Stimulated activated CD8-positive, alpha-beta memory T cell treated with anti-CD3 and anti-CD28 coated beads, Interleukin-12 subunit alpha, Interleukin-12 subunit beta, amount 100 ng/mL, for 24 hours (primary cell): Measurements from ENCODE around the gene PKMYT1.
"Not testable (repeated sequence)": the region's sequence is repeated elsewhere in the genome, so short reads cannot be mapped to it uniquely, and the experiment has no call there.

ENCODE experiments used
- DNase-seq: peaks from one replicate; pipeline ENCODE4 v3.0.0-alpha.2; 2020; ENCODE audit errors: extremely low read depth

PKMYT1 gene

DNA sequence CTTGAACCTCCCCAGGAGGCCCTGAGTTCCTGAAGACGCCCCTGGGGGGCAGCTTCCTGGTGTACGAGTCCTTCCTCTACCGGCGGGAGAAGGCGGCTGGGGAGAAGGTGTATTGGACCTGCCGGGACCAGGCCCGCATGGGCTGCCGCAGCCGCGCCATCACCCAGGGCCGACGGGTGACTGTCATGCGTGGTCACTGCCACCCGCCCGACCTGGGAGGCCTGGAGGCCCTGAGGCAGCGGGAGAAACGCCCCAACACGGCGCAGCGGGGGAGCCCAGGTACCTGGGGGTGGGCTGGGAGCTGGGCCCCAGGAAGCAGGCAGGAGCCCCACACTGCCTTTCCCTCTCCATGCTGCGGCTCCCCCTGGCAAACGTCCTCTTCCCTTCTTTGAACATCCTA lies 46.5 kb downstream of the PKMYT1 start:
- DNase-seq, result no peak

DNA sequence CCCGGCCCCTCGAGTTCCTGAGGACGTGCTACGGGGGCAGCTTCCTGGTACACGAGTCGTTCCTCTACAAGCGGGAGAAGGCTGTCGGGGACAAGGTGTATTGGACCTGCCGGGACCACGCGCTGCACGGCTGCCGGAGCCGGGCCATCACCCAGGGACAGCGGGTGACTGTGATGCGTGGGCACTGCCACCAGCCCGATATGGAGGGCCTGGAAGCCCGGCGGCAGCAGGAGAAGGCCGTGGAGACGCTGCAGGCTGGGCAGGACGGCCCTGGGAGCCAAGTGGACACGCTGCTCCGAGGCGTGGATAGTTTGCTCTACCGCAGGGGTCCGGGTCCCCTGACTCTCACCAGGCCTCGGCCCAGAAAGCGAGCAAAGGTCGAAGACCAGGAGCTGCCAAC lies 47.1 kb downstream of the PKMYT1 start:
- DNase-seq, result no peak

DNA sequence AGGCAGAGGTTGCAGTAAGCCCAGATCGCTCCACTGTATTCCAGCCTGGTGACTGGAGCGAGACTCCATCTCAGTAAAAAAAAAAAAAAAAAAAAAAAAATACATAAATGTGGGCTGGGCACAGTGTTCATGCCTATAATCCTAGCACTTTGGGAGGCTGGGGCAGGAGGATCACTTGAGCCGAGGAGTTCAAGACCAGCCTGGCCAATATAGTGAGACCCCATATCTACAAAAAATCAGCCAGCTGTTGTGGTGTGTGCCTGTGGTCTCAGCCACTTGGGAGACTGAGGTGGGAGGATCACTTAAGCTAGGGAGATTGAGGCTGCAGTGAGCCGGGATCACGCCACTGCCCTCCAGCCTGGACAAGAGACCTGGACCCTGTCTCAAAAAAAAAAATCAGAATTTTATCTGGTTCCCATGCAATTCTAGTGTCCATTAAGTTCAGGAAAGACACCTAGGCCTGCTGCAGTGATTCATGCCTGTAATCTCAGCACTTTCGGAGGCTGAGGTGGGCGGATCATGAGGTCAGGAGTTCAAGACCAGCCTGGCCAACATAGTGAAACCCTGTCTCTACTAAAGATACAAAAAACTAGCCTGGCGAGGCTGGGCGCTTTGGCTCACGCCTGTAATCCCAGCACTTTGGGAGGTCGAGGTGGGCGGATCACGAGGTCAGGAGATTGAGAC lies 48.9 kb downstream of the PKMYT1 start:
- not testable (repeated sequence) for DNase-seq

DNA sequence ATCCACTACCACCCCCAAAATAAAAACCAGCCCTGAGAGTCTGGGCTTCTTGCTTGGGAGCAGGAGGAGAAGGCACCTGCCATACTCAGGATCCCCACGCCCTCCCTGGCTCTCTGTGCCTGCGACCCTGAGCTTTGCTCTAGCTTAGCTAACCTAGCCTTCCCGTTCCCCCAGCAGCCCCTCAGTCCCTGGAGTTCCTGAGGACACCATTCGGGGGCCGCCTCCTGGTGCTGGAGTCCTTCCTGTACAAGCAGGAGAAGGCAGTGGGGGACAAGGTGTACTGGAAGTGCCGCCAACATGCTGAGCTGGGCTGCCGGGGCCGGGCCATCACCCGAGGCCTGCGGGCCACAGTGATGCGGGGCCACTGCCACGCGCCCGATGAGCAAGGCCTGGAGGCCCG lies 50.0 kb downstream of the PKMYT1 start:
- DNase-seq, result no peak

DNA sequence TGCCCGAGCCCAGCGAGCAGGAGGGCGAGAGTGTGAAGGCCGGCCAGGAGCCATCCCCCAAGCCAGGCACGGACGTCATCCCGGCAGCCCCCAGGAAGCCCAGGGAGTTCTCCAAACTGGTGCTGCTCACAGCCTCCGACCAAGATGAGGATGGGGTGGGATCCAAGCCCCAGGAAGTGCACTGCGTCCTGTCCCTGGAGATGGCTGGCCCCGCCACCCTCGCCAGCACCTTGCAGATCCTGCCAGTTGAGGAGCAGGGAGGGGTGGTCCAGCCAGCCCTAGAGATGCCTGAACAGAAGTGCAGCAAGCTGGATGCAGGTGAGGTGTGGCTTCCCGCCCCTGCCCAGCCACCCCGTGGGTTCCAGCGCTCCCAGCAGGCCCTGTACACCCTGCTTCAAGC lies 50.6 kb downstream of the PKMYT1 start:
- no peak for DNase-seq

DNA sequence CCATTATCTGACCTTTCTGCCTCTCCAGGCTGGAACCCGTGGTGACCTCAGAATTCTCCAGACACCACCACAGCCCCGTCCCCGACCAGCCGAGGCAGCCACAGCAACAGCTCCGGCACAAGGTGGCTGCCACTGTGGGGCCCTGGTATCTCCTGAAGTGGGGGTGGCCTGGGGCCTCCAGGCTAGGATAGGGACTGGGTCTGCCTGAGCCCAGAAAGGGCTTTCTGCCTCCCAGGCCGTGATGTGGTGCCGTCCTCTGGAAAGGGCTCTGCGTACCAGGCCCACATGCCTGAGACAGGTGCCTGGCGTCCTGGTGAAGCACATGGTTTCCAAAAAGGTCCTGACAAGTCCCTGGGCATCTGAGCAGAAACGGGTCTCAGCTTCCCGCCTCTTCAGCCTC lies 51.5 kb downstream of the PKMYT1 start:
- no peak for DNase-seq

DNA sequence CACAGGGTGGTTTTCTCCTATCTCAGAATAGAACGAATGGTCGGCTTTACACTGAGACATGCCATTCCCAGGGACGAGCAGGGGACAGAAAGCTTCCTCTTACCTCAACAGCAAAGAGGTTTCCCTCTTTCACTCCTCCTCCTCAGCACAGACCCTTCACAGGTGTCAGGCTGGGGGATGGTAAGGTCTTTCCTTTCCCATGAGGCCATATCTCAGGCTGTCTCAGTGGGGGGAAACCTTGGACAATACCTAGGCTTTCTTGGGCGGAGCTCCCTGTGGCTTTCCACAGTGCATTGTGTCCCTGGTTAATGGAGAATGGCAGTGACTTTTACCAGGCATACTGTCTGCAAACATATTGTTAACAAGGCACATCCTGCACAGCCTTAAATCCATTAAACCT lies 52.1 kb downstream of the PKMYT1 start:
- DNase-seq, result not testable (repeated sequence)

DNA sequence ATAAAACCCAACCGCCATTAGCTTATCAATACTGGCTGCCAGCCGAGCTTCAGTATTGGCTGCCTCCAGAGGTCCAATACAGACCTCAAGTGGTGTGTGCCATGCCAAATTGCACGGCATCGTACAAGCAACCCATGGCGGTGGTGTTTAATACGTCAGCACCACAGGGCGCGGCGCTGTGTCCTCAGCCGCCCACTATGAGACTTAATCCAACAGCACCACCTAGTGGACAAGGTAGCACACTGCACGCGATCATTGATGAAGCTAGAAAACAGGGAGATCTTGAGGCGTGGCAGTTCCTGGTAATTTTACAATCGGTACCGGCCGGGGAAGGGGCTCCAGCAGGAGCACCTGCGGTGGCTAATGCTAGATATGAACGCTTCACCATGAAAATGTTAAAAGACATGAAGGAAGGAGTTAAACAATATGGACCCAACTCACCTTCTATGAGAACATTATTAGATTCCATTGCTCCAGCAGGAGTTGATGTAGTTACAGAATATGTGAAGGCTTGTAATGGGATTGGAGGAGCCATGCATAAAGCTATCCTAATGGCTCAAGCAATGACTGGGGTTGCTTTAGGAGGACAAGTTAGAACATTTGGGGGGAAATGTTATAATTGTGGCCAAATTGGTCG lies 53.1 kb downstream of the PKMYT1 start:
- DNase-seq, result peak; percentile 55

DNA sequence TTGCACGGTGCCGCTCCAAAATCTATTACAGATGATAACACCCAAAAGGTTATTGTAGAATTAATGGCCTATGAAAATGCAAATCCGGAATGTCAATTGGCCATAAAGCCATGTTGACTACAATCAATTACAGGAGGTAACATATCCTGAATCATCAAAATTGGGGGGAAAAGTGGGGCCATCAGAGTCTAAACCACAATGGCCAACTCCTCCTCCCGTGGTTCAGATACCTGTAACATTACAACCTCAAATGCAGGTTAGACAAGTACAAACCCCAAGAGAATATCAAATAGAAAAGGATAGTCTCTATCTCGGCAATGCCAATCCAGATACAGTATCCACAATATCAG lies 53.6 kb downstream of the PKMYT1 start:
- DNase-seq, result no peak

DNA sequence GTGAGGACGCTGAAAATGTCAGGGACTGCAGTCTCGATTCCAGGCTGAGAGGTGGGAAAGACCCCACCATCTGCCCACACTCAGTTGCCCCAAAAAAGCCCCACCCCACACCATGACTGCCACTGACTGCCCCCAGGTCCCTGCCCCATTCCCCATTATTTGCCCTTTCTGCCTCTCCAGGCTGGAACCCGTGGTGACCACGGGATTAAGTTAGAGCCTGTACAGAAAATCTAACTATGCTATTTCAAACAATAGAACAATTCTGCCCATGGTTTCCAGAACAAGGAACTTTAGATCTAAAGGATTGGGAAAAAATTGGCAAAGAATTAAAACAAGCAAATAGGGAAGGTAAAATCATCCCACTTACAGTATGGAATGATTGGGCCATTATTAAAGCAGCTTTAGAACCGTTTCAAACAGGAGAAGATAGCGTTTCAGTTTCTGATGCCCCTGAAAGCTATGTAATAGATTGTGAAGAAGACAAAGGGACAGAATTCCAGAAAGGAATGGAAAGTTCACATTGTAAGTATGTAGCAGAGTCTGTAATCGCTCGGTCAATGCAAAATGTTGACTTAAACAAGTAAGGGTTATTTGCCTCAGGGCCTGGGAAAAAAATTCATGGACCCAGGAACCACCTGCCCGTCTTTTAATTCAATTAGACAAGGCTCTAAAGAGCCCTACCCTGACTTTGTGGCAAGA lies 54.1 kb downstream of the PKMYT1 start:
- DNase-seq, result no peak

DNA sequence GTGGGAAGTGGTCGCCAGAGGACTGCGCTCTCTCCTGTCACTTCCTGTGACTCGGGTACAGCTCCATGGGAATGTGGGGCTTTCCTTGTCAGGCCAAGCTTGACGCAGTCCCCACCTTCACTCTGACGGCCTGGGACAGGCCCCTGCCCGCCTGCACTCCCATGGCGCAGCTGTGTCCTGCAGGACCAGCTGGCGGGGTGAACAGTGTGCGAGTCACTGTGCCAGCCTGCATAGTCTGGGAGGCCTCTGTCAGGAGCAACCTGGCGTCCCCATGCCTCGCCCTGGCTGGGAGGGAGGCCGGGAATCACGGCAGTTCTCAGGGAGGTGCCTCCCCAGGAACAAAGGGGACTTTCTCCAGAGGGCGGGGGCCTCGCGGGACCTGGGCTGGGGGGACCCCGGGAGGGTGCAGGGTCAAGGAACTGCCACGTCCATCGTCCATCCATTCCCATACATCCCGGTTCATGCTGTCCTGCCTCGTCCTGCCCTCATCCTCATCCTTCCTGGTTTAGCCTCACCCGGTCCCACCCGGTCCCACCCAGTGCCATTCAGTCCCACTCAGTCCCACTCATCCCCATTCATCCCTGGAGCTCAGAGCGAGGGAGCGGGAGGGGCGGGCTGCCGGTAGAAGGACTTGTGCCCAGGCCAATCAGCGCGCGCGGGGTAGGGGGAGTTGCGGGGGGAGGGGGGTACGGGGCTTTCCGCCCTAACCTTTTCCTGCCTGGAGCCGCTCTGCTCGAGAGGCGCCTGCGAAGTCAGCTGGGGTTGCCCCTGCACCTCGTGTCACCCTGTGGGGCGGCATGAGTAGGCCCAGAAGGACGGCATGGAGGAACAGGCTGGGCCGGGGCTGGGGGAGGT lies 55.1 kb downstream of the PKMYT1 start:
- DNase-seq, result no peak

DNA sequence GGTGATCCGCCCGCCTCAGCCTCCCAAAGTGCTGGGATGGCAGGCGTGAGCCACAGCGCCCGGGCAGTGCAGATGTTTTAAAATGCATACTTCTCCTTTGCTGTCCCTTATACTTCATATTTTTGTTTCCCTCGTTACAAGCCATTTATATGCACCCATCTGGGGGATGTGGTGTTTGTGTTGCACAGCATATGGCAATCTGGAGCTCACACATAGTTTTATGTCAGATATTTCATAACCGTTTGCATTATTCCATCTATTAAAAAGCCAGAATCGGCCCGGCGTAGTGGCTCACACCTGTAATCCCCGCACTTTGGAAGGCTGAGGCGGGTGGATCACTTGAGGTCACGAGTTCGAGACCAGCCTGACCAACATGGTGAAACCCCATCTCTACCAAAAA lies 56.8 kb downstream of the PKMYT1 start:
- DNase-seq, result no peak
